NCI-H748 treated with DMSO at 0.1 percent for 48 hours (cell line): ENCODE data around the gene OCA2.

ENCODE experiments used
- DNase-seq: peaks from one replicate; lab custom pipeline; 2025; lab: John Stamatoyannopoulos, UW

Gene OCA2

GRCh38 chr15:27846722-27847395 is 252.3 kb downstream of the OCA2 start:
- no peak for DNase-seq

DNA sequence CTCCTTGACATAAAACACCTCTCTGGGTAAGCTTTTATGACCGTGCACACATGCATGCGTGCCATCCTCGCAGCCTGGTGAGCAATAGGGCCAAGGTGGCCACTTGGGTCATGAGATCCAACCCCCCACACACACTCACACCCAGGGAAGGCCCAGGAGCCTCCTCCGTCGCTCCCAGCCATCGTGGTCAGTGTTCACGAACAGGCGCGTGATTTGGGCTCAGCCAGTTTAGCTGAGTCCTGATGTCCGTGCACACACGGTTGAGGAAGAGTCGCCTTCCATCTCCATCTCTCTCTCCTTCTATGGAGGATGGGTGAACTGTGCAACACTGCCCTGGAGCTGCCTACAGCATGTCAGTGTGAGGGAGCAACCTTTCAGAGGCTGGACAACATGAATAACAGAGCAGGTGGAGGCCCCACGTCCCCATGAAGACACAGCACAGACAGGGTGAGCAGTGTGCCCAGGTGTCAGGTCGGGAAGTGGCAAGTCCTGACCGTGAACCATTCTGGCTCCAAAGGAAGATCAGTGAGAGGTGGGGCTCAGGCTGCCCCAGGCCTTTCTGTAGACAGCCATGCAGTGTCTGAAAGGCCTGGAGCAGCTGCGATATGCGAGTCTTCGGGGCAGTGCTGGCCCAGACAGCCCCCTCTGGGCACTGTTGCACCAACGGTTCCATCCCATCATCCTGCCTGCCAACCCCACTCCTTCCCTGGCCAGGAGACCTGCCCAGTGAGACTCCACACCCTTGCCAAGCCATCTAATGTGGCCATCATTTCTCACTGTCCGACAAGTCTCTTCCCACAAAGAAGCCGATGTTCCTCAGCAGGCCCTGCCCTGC is 253.4 kb downstream of the OCA2 start:
- DNase-seq = no peak

GRCh38 chr15:27844018-27844666 is 255.0 kb downstream of the OCA2 start:
- DNase-seq = no peak

GRCh38 chr15:27843146-27843545 is 256.0 kb downstream of the OCA2 start:
- no peak for DNase-seq

DNA sequence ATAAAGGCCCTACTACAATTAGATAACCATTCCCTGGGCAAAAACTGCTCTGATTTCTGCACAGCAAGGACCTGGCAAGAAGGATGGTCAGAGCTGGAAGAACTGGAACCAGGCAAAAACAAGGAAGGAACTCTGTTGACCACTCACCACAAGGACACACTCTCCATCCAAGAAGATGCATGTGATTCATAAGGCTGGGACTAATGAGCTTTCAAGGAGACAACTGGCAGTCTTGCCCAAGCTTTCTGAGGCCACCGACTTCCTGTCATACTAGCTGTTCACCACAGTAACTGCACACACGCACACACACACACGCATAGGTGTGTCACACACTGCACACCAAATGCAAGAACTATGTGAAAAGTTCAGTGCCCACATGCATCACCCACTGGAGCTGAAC is 256.6 kb downstream of the OCA2 start:
- no peak for DNase-seq

DNA sequence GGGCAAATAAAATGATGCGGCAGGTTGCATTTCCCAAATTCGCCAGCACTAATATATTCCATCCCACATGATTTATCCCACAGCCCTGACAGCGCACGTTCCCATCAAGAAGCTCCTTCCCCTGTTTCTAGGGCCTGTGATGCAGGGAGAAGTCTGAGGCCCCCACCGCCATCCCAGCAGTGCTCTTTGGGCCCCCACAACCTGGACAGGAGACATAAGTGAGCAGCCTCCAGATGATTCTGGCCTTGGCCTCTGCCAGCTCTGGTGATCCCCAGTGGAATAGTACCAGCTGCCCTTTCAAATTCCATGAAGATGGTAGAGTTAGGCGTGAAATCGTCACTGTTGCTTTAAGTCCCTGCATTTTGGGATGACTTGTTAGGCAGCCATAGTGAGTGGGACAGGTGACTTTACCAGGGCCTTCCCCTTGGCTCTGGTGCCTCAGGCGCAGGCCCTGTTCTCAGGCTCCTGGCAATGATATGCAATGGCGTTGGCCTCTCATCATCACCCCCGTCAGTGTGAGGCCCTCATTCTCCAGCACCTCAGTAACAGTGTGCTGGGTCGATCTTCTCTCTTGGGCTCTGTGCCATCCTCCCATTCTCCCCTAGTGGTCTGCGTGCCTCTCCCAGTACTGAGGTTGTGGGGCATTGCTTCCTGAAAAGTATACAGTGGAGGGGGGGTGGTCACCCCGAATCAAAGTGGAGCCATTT is 263.7 kb downstream of the OCA2 start:
- DNase-seq = no peak

- no peak for DNase-seq
Measured at GRCh38 chr15:27834684-27835083, 264.4 kb downstream of the OCA2 start.

- no peak for DNase-seq
Measured at GRCh38 chr15:27833974-27834373, 265.1 kb downstream of the OCA2 start.

DNA sequence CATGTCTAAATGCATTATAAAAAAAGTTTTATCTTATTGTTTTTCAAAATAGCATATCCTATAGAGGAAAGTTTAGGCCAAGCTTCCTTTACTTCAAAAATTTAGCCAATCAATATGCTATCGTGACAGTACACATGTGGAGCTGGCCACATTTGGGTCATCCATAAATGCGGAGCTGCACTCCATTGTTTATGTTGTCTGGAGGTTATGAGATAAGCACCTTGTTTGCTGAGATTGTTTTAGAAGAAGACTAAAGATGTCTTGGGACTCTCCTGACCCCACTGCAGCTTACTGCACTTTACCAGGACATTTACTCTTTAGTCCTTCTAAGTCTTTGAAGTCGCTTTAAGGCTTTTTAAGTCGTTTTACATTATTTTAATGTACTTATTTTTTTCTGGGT is 265.9 kb downstream of the OCA2 start:
- DNase-seq = no peak

DNA sequence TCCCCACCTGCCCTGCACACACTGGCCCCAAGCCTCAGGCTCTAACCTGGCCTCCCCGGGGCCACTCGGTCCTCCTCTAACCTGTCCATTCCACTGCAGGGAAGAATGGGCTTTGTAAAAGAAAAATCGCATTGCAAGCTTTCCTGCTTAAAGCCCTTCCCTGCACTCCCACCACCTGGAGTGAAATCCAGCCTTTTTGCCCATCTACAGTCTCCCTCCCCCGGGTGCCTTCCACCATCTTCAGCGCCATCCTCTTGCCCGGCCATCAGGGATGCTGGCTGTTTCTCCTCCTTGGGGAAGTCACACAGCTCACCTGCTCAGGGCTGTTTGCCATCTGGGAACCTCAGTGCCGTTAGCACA is 266.9 kb downstream of the OCA2 start:
- DNase-seq = no peak

- DNase-seq = no peak
Measured at GRCh38 chr15:27831384-27832236, 267.5 kb downstream of the OCA2 start.

- DNase-seq = no peak
Measured at GRCh38 chr15:27828746-27829145, 270.4 kb downstream of the OCA2 start.

DNA sequence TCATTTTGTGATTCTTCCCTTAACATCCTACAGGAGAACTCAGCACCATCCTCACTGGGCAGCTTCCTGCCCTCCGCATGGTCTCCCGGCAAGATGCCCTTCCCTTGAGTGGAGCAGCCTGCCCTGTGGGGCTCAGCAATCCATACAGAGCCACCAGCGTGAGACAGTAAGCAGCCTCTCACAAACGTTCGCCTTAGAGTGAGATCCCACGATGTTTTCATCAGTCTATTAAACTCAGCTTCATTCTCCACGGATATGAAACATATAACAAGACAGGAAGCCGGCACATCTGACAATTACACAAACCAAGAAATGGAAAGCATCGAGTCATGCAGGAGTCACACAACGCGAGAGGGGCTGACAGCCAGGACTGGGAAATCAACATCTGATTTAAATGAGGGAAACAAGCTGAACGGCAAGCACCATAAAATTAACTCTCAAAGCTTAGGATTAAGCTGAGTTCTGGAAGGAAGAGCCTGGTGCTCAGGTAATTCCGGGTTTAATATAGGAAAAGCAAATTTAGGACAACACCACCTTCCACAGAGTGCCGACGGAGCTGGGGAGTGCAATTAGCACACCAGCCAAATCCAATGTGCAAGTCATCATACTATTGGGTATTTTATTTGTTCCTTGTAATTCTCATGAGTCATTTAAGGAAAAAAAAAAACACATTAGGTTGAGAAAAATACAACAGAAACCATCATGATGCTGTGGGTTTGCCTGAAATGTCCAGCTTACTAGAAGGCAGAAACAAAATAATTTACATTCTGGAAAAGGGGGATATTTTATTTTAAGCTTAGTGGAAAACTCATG is 272.0 kb downstream of the OCA2 start:
- no peak for DNase-seq

DNA sequence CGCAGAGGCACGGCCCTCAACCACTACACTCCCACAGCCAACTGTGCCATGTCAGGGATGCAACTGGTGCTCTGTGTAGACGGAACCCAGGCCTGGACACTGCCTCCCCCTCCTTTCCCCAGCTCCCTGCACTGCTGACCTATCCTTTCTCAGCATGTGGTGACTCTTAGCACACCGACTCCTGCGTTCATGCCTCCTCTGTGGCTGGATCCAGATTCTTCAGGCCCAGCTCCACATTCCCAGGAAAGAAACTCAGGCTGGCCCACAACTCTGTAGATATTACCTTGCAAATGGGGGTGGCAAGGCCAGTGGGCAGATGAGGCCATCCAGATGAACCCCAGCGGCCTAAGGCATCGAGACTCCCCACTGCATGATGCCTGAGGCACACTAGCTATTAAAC is 272.7 kb downstream of the OCA2 start:
- no peak for DNase-seq

- DNase-seq = no peak
Measured at GRCh38 chr15:27824841-27825422, 274.2 kb downstream of the OCA2 start.

DNA sequence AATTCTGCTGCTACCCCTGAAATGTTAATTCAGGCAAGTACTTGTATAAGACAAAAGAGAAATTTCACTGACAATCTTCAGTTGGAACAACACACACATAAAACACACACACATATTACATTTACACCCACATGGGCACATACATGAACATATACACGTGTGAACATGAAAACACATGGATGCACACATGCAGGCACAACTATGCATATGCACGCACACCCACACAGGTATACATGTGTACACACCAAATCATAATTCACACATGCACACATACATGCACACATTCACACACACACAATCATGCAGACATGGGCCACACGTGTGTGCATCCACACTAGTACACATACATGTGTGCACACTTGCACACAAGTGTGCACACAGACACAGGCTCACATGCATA is 277.8 kb downstream of the OCA2 start:
- no peak for DNase-seq

- no peak for DNase-seq
Measured at GRCh38 chr15:27820722-27821121, 278.4 kb downstream of the OCA2 start.

- no peak for DNase-seq
Measured at GRCh38 chr15:27820232-27820631, 278.9 kb downstream of the OCA2 start.

- DNase-seq = no peak
Measured at GRCh38 chr15:27817258-27817657, 281.9 kb downstream of the OCA2 start.

DNA sequence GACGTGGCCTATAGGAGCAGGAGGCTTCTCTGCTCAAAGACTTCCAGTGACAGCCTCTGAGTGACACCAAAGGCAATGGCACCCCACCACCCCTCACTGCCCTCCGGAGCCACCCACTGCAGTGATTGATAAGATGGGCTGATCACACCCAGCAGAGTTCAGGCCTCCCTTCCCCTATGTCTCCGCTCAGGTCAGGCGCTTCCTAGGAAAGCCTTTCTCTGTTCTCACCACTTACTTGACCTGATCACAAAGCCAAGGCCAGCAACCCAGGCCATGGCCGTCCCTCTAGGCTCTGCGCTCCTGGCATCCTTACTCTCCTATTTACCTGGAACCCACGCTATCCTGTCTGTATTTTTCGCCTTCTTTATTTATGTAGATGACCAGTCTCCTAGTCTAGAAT is 282.3 kb downstream of the OCA2 start:
- no peak for DNase-seq
